ENCODE data around the gene IRF5.

Gene IRF5

GRCh38 chr7:128937647-128938543, at the start of gene IRF5:
IRF5 (plus strand) TSS chr7:128937927; CDS start chr7:128942082, 4,155 bp downstream.
- DNase-seq: peak; percentile 25 to 46

- no peak for DNase-seq
These were observed 49.5 kb upstream of the IRF5 start for GRCh38 chr7:128888039-128888755.

GRCh38 chr7:128888756-128889095, 49.0 kb upstream of the IRF5 start:
- DNase-seq: no peak

- no peak for DNase-seq
These were observed 48.6 kb upstream of the IRF5 start for GRCh38 chr7:128889121-128889520.

GRCh38 chr7:128890306-128891109, 47.2 kb upstream of the IRF5 start:
- DNase-seq: no peak

GRCh38 chr7:128891110-128891941, 46.4 kb upstream of the IRF5 start:
- peak in 1 of 2 donors; percentile 23 for DNase-seq

GRCh38 chr7:128891942-128892269, 45.8 kb upstream of the IRF5 start:
- no peak for DNase-seq

- no peak for DNase-seq
These were observed 45.0 kb upstream of the IRF5 start for GRCh38 chr7:128892521-128893250.

- DNase-seq: no peak
These were observed 44.3 kb upstream of the IRF5 start for GRCh38 chr7:128893251-128894100.

- no peak for DNase-seq
These were observed 43.7 kb upstream of the IRF5 start for GRCh38 chr7:128894101-128894440.

GRCh38 chr7:128895320-128895719, 42.4 kb upstream of the IRF5 start:
- DNase-seq: no peak

- DNase-seq: no peak
These were observed 38.3 kb upstream of the IRF5 start for GRCh38 chr7:128899392-128899791.

- no peak for DNase-seq
These were observed 37.5 kb upstream of the IRF5 start for GRCh38 chr7:128900237-128900636.

GRCh38 chr7:128902761-128903585, 34.8 kb upstream of the IRF5 start:
- no peak for DNase-seq

- DNase-seq: no peak
These were observed 33.9 kb upstream of the IRF5 start for GRCh38 chr7:128903621-128904361.

- no peak for DNase-seq
These were observed 33.1 kb upstream of the IRF5 start for GRCh38 chr7:128904381-128905197.

GRCh38 chr7:128906001-128906765, 31.5 kb upstream of the IRF5 start:
- no peak for DNase-seq
